Cardiac atrium fibroblast (primary cell): ENCODE results near the gene ARCN1. TPM values are rescaled to one million over a fixed set of nuclear protein-coding genes. Genes with fewer than 3 reads are reported as not detected.

Experiments used
- total RNA-seq: library from RNA; depleted of rRNA; stranded (reverse); fragments of >200 nt; gene quantifications from 2 replicates; pipeline ENCODE4 v1.2.3, GENCODE V29; 2015

ARCN1 gene
- total RNA-seq, result 151 and 155 TPM in 2 replicates

GRCh38 chr11:118572061-118572980 is at the start of gene ARCN1:
Gene ARCN1, plus strand, starts transcription at chr11:118572409. Its CDS starts 139 bp downstream, at chr11:118572548.

GRCh38 chr11:118527109-118527508 is 45.1 kb upstream of the ARCN1 start, which contains the start of gene TTC36:
Gene TTC36, plus strand, starts transcription at chr11:118527474. Its CDS starts 21 bp downstream, at chr11:118527495.

GRCh38 chr11:118530683-118531596 is 41.3 kb upstream of the ARCN1 start, which contains the start of gene TMEM25:
Gene TMEM25, plus strand, starts transcription at chr11:118531192. Its CDS starts 610 bp downstream, at chr11:118531802.

GRCh38 chr11:118607401-118608359 is 35.5 kb downstream of the ARCN1 start, which contains the start of gene PHLDB1:
Gene PHLDB1, plus strand, starts transcription at chr11:118607615. Its CDS starts 6,222 bp downstream, at chr11:118613837.

Other genes with a start within 250 kb of the ARCN1 start
- not detected in 2 replicates for gene CD3D, start 229.7 kb upstream of the ARCN1 start, total RNA-seq
- not detected in 2 replicates for gene CD3G, start 228.1 kb upstream of the ARCN1 start, total RNA-seq
- gene UBE4A, start 212.8 kb upstream of the ARCN1 start, total RNA-seq, result 31.8 and 36.5 TPM in 2 replicates
- 40.3 and 41.5 TPM in 2 replicates for gene ATP5MG, start 170.8 kb upstream of the ARCN1 start, total RNA-seq
- gene KMT2A, start 135.9 kb upstream of the ARCN1 start, total RNA-seq, result 18.8 and 20.1 TPM in 2 replicates
- not detected in 2 replicates for gene TTC36, start 44.9 kb upstream of the ARCN1 start, total RNA-seq
- 4.2 and 6.0 TPM in 2 replicates for gene TMEM25, start 41.2 kb upstream of the ARCN1 start, total RNA-seq
- gene IFT46, start 6.5 kb upstream of the ARCN1 start, total RNA-seq, result 19.5 and 31.3 TPM in 2 replicates
- 99.8 and 122 TPM in 2 replicates for gene PHLDB1, start 35.2 kb downstream of the ARCN1 start, total RNA-seq
- gene TREH, start 107.2 kb downstream of the ARCN1 start, total RNA-seq, result not detected in 2 replicates
- 61.6 and 91.4 TPM in 2 replicates for gene DDX6, start 218.8 kb downstream of the ARCN1 start, total RNA-seq